H1 (cell line): Measurements from ENCODE around the gene FRMD4A. TPM values are rescaled to one million over a fixed set of nuclear protein-coding genes. Genes with fewer than 3 reads are reported as not detected.
A peak's percentile ranks its signal among the peaks of the same experiment; 100 is the strongest.

Source experiments
- CTCF ChIA-PET: fragments of 300-600 bp; sonication (Branson Sonifier 250); formaldehyde crosslinking; loops from one replicate; lab custom pipeline; 2021; ENCODE audit not compliant: partially characterized antibody; lab: Charles Lee
- POLR2A ChIA-PET: fragments of 300-600 bp; sonication (Branson Sonifier 250); formaldehyde crosslinking; loops from one replicate; lab custom pipeline; 2021; ENCODE audit warnings: inconsistent platforms; ENCODE audit not compliant: partially characterized antibody; lab: Charles Lee
- DNase-seq, 2 experiments: peaks; one replicate each; pipeline versions ENCODE4 v3.0.0 to v3.0.0-alpha.2; 2010 to 2022; ENCODE audit warnings: low spot score in 2 of 2, low read depth in 1 of 2, mixed read lengths in 1 of 2
- FAIRE-seq: peaks from 2 replicates; lab custom pipeline; 2011; peaks lifted over from hg19 to GRCh38; lab: Jason Lieb, UNC
- H2AFZ ChIP-seq: 2 replicates; pipeline ENCODE4 v1.8.1; 2012; ENCODE audit warnings: low read length, inconsistent platforms
- H2AK5ac ChIP-seq: 2 replicates; pipeline ENCODE4 v1.6.1; 2013; ENCODE audit warnings: low read depth, low read length
- H2BK120ac ChIP-seq: replicated peaks from 2 replicates; pipeline ENCODE3; 2013; ENCODE audit warnings: low read depth, low read length, inconsistent platforms
- H2BK12ac ChIP-seq: 2 replicates; pipeline ENCODE4 v1.6.1; 2013; ENCODE audit warnings: low read depth, low read length
- H2BK15ac ChIP-seq: 2 replicates; pipeline ENCODE4 v1.6.1; 2013; ENCODE audit warnings: low read length
- H2BK20ac ChIP-seq: 2 replicates; pipeline ENCODE4 v1.6.1; 2013; ENCODE audit warnings: low read length
- H2BK5ac ChIP-seq: 2 replicates; pipeline ENCODE4 v1.6.1; 2013; ENCODE audit warnings: low read depth, low read length
- H3K14ac ChIP-seq: 2 replicates; pipeline ENCODE4 v1.6.1; 2013; ENCODE audit warnings: inconsistent platforms; ENCODE audit not compliant: insufficient read length
- H3K18ac ChIP-seq: 2 replicates; pipeline ENCODE4 v1.6.1; 2013; ENCODE audit warnings: low read length; ENCODE audit errors: extremely low read depth
- H3K23ac ChIP-seq: 2 replicates; pipeline ENCODE4 v1.6.1; 2013; ENCODE audit warnings: inconsistent platforms; ENCODE audit not compliant: insufficient read length
- H3K23me2 ChIP-seq: 2 replicates; pipeline ENCODE4 v1.6.1; 2013; ENCODE audit warnings: low read depth, low read length
- H3K27ac ChIP-seq: 2 replicates; pipeline ENCODE4 v1.6.1; 2011; ENCODE audit warnings: low read depth, low read length, inconsistent platforms
- H3K27me3 ChIP-seq, 4 experiments: replicated peaks in 1 of 4; 1 replicate in 1 of 4; 2 replicates in 3 of 4; pipeline versions ENCODE4 v1.6.1 to v1.8.1; 2011 to 2013; ENCODE audit warnings: low read length in 3 of 4, mild to moderate bottlenecking in 3 of 4, inconsistent platforms in 2 of 4, mixed read lengths in 2 of 4, moderate library complexity in 1 of 4; ENCODE audit not compliant: control insufficient read depth in 3 of 4, insufficient read depth in 3 of 4; ENCODE audit errors: extremely low read depth in 1 of 4
- H3K36me3 ChIP-seq, 4 experiments: 2 replicates each; pipeline versions ENCODE4 v1.6.1 to v1.8.1; 2011 to 2013; ENCODE audit warnings: mild to moderate bottlenecking in 4 of 4, low read length in 3 of 4, moderate library complexity in 2 of 4, control low read depth in 1 of 4, inconsistent platforms in 1 of 4; ENCODE audit not compliant: insufficient read depth in 4 of 4, control insufficient read depth in 2 of 4
- H3K4ac ChIP-seq: replicated peaks from 2 replicates; pipeline ENCODE3; 2013; ENCODE audit warnings: low read length, low read depth, mixed read lengths, inconsistent platforms; ENCODE audit not compliant: insufficient read length
- H3K4me1 ChIP-seq, 4 experiments: replicated peaks in 1 of 4; 1 replicate in 1 of 4; 2 replicates in 3 of 4; pipeline versions ENCODE4 v1.6.1 to v1.8.1; 2011 to 2013; ENCODE audit warnings: low read length in 3 of 4, inconsistent platforms in 2 of 4, mixed read lengths in 1 of 4; ENCODE audit not compliant: insufficient read depth in 4 of 4, control insufficient read depth in 3 of 4
- H3K4me2 ChIP-seq, 2 experiments: 2 replicates each; pipeline versions ENCODE4 v1.6.1 to v1.8.1; 2011 to 2013; ENCODE audit warnings: low read depth in 2 of 2, low read length in 2 of 2, control low read depth in 1 of 2, inconsistent platforms in 1 of 2, mild to moderate bottlenecking in 1 of 2; ENCODE audit not compliant: insufficient read depth in 1 of 2
- H3K4me3 ChIP-seq, 4 experiments: fragments of 200-600, 300-600 bp in 1 of 4; sonication (generic), shearing (Covaris generic), sonication (Bioruptor Twin) in 1 of 4; 2 replicates each; pipeline versions ENCODE4 v1.5.1 to v1.8.1; 2011 to 2016; ENCODE audit warnings: low read length in 4 of 4, low read depth in 3 of 4, control low read depth in 2 of 4, inconsistent platforms in 2 of 4, mild to moderate bottlenecking in 2 of 4, mixed read lengths in 1 of 4, moderate library complexity in 1 of 4; ENCODE audit not compliant: insufficient read depth in 2 of 4; ENCODE audit errors: extremely low read depth in 1 of 4
- H3K56ac ChIP-seq: replicated peaks from 2 replicates; pipeline ENCODE3; 2013; ENCODE audit warnings: low read depth, mild to moderate bottlenecking, mixed read lengths, low read length, inconsistent platforms; ENCODE audit not compliant: insufficient read length
- H3K79me1 ChIP-seq: 2 replicates; pipeline ENCODE4 v1.6.1; 2013; ENCODE audit warnings: low read depth, low read length, control low read depth
- H3K79me2 ChIP-seq, 2 experiments: 2 replicates each; pipeline versions ENCODE4 v1.6.1 to v1.8.1; 2012 to 2013; ENCODE audit warnings: low read length in 2 of 2, mild to moderate bottlenecking in 2 of 2, inconsistent platforms in 1 of 2; ENCODE audit not compliant: insufficient read depth in 2 of 2, control insufficient read depth in 1 of 2
- H3K9ac ChIP-seq, 4 experiments: replicated peaks in 1 of 4; 1 replicate in 1 of 4; 2 replicates in 3 of 4; pipeline versions ENCODE4 v1.6.1 to v1.8.1; 2011 to 2013; ENCODE audit warnings: low read depth in 3 of 4, low read length in 3 of 4, control low read depth in 2 of 4, mild to moderate bottlenecking in 2 of 4, moderate library complexity in 2 of 4, inconsistent platforms in 1 of 4; ENCODE audit errors: extremely low read depth in 1 of 4
- H3K9me3 ChIP-seq, 2 experiments: 2 replicates each; pipeline versions ENCODE4 v1.6.1 to v1.8.1; 2012 to 2013; ENCODE audit warnings: mild to moderate bottlenecking in 2 of 2, moderate library complexity in 2 of 2, control low read depth in 1 of 2, inconsistent platforms in 1 of 2, low read depth in 1 of 2, low read length in 1 of 2, mixed read lengths in 1 of 2; ENCODE audit not compliant: insufficient read depth in 2 of 2
- H4K20me1 ChIP-seq, 2 experiments: replicated peaks in 1 of 2; 2 replicates each; pipeline versions ENCODE3 to v1.8.1; 2011 to 2013; ENCODE audit warnings: inconsistent platforms in 2 of 2, low read length in 2 of 2, mild to moderate bottlenecking in 1 of 2; ENCODE audit not compliant: insufficient read depth in 2 of 2, control insufficient read depth in 1 of 2
- H4K5ac ChIP-seq: 2 replicates; pipeline ENCODE4 v1.6.1; 2013; ENCODE audit warnings: low read length, low read depth, mixed read lengths, inconsistent platforms; ENCODE audit not compliant: insufficient read length
- H4K8ac ChIP-seq: 2 replicates; pipeline ENCODE4 v1.8.0; 2013; ENCODE audit warnings: mild to moderate bottlenecking, moderate library complexity, low read length, inconsistent platforms; ENCODE audit not compliant: insufficient read depth; ENCODE audit errors: extremely low read depth
- H4K91ac ChIP-seq: replicated peaks from 2 replicates; pipeline ENCODE3; 2013; ENCODE audit warnings: low read length, mixed read lengths, inconsistent platforms; ENCODE audit not compliant: insufficient read length
- CTCF ChIP-seq, 3 experiments: IDR thresholded peaks; 1 replicate in 2 of 3; 2 replicates in 1 of 3; pipeline versions ENCODE4 v1.5.1 to v1.6.1; 2011; ENCODE audit warnings: low read length in 3 of 3, mild to moderate bottlenecking in 3 of 3, inconsistent platforms in 2 of 3, low read depth in 1 of 3, moderate library complexity in 1 of 3; ENCODE audit not compliant: insufficient read depth in 1 of 3; ENCODE audit errors: control extremely low read depth in 1 of 3
- YY1 ChIP-seq: IDR thresholded peaks from 2 replicates; pipeline ENCODE4 v1.6.1; 2011; ENCODE audit warnings: low read depth, mild to moderate bottlenecking, low read length
- WGBS, 2 experiments: shearing (Covaris generic) in 1 of 2; methylation state at CpG; one replicate each; pipeline versions ENCODE4 v1.1.6 to v1.1.7; 2013 to 2015; ENCODE audit warnings: low lambda C conversion rate in 2 of 2, mixed read lengths in 2 of 2, inconsistent platforms in 1 of 2, low coverage in 1 of 2, missing lambda C conversion rate in 1 of 2; ENCODE audit not compliant: insufficient replicate concordance in 2 of 2, insufficient coverage in 1 of 2, insufficient read length in 1 of 2; ENCODE audit errors: extremely low coverage in 1 of 2, missing lambda C conversion rate in 1 of 2; 5-methylcytosine and 5-hydroxymethylcytosine counted together
- polyA plus RNA-seq, 7 experiments: library from polyadenylated mRNA; depleted of rRNA in 3 of 7; stranded (reverse) in 5 of 7; unstranded in 2 of 7; fragments of >200 nt in 5 of 7; fragments of 200-250 nt in 2 of 7; gene quantifications; 1 replicate in 5 of 7; 2 replicates in 1 of 7; 4 replicates in 1 of 7; pipeline versions ENCODE4 v1.2.1 to v1.2.3, GENCODE V29; 2011 to 2013; ENCODE audit warnings: missing spikeins in 2 of 7, mixed read lengths in 2 of 7
- total RNA-seq: library from RNA; stranded (reverse); fragmentation: NEBNext Ultra II Directional; extraction: Animal tissue kit (Norgen Biotek cat#: 25700); gene quantifications from 2 replicates; pipeline ENCODE4 v1.2.1, GENCODE V29; 2021

FRMD4A gene
- total and polyA plus RNA-seq, 2 of the 8 experiments (the other 6 are each of a cell fraction or from before 2014, with no cell fraction given) = 38.6 to 39.6 TPM

- H3K79me2 ChIP-seq = no peaks in the 10 kb centered on the region
- H2BK15ac ChIP-seq = no peak overlapping the region
- H3K23me2 ChIP-seq = no peaks in the 10 kb centered on the region
- H3K4ac ChIP-seq = no peak overlapping the region
- H3K4me1 ChIP-seq = peaks cover 2 to 7% (median 4%) of the 10 kb centered on the region in 4 experiments; a peak in 2 of 7 replicates
- no peak overlapping the region for H2BK20ac ChIP-seq
- no peaks in the 10 kb centered on the region for H3K79me1 ChIP-seq
- no peak overlapping the region for H3K14ac ChIP-seq
- FAIRE-seq (no peak), DNase-seq (no peak)
- no peaks in the 10 kb centered on the region for H3K9me3 ChIP-seq
- H3K18ac ChIP-seq = no peak overlapping the region
- ChIA-PET CTCF (no interaction called here), POLR2A (no interaction called here)
- H3K23ac ChIP-seq = no peak overlapping the region
- H2BK12ac ChIP-seq = no peak overlapping the region
- H3K9ac ChIP-seq = no peak overlapping the region
- no peak overlapping the region for H2BK120ac ChIP-seq
- no peak overlapping the region for H4K8ac ChIP-seq
- no peak overlapping the region for H2AFZ ChIP-seq
- H2AK5ac ChIP-seq = no peak overlapping the region
- H4K5ac ChIP-seq = no peak overlapping the region
- no peak for TF ChIP-seq YY1
- TF ChIP-seq CTCF (IDR thresholded peaks at IDR 0.05; ENCODE audit: control extremely low read depth in 1 of 3, insufficient read depth in 1 of 3, low read depth in 1 of 3, low read length in 3 of 3) = peak in 1 of 3 experiments; percentile 10; a peak in 1 of 4 replicates
- no peak overlapping the region for H3K4me2 ChIP-seq
- no peaks in the 10 kb centered on the region for H4K20me1 ChIP-seq
- no peaks in the 10 kb centered on the region for H3K27me3 ChIP-seq
- H3K56ac ChIP-seq = no peak overlapping the region
- no peak overlapping the region for H3K27ac ChIP-seq
- H4K91ac ChIP-seq = no peak overlapping the region
- H3K36me3 ChIP-seq = peaks cover 0 to 4% (median under 1%) of the 10 kb centered on the region in 4 experiments; a peak in 3 of 8 replicates
- no peak overlapping the region for H3K4me3 ChIP-seq
- H2BK5ac ChIP-seq = no peak overlapping the region
- WGBS, 2 experiments = 87% methylated on average over 9 of the region's 9 CpGs; no CpG with 5 or more reads in 1 of the 2 experiments
These were observed 533.6 kb downstream of the FRMD4A start for GRCh38 chr10:13797164-13797563.
